HepG2 (cell line): ENCODE data around the gene PRKG1.

Experiments
- NFIC ChIP-seq: IDR thresholded peaks from 2 replicates; pipeline ENCODE4 v1.6.1; 2012; ENCODE audit warnings: mild to moderate bottlenecking, low read length, inconsistent platforms
- TOE1 ChIP-seq: sonication (generic); formaldehyde crosslinking; IDR thresholded peaks from 2 replicates; pipeline ENCODE4 v1.4.0; 2020; ENCODE audit warnings: mild to moderate bottlenecking, missing genetic modification reagents
- ZNF530 ChIP-seq: sonication (generic); formaldehyde crosslinking; IDR thresholded peaks from 2 replicates; pipeline ENCODE4 v1.5.0; 2020; ENCODE audit warnings: low read depth, mild to moderate bottlenecking, missing genetic modification reagents
- ZSCAN29 ChIP-seq: sonication (generic); formaldehyde crosslinking; conservative IDR thresholded peaks from 2 replicates; pipeline ENCODE4 v1.4.0; 2020; ENCODE audit warnings: mild to moderate bottlenecking, missing genetic modification reagents
- TF ChIP-seq, protein P1 (sequence below): sonication (generic); formaldehyde crosslinking; IDR thresholded peaks from 2 replicates; pipeline ENCODE4 v1.5.0; 2020; ENCODE audit warnings: mild to moderate bottlenecking, missing genetic modification reagents, moderate library complexity

DNA sequence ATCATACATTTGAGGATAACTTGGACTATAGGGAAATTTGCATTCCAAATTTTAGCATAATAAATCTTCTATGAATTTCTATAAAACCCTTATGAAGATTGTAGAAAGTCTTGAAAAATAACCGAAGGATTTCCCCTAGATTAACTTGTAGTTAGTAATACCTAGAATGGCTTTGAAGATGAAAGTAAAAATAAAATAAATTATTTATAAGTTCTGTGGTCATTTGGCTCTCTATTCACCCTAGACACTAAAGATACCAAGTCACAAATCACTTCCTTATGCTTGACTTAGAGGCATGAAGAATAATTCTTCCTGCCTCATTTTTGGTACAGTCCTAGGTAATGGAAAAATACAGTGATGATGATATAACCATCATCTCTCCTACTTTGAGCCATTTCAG lies 545.8 kb downstream of the PRKG1 start:
- TF ChIP-seq ZSCAN29 (CRISPR knock-in tag) (no peak), NFIC (no peak), TOE1 (no peak), ZNF530 (CRISPR knock-in tag) (no peak)
- TF ChIP-seq, protein P1, sequence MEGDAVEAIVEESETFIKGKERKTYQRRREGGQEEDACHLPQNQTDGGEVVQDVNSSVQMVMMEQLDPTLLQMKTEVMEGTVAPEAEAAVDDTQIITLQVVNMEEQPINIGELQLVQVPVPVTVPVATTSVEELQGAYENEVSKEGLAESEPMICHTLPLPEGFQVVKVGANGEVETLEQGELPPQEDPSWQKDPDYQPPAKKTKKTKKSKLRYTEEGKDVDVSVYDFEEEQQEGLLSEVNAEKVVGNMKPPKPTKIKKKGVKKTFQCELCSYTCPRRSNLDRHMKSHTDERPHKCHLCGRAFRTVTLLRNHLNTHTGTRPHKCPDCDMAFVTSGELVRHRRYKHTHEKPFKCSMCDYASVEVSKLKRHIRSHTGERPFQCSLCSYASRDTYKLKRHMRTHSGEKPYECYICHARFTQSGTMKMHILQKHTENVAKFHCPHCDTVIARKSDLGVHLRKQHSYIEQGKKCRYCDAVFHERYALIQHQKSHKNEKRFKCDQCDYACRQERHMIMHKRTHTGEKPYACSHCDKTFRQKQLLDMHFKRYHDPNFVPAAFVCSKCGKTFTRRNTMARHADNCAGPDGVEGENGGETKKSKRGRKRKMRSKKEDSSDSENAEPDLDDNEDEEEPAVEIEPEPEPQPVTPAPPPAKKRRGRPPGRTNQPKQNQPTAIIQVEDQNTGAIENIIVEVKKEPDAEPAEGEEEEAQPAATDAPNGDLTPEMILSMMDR (CRISPR knock-in tag), result no peak
